NOMO-1 treated with dmso at 0.1 percent for 144 hours (cell line): Measurements from ENCODE around the gene PKN3.

Experiments used
- DNase-seq: peaks from one replicate; lab custom pipeline; 2025; ENCODE audit not compliant: unreplicated experiment; lab: John Stamatoyannopoulos, UW

PKN3 gene

GRCh38 chr9:128715436-128715750, 13.1 kb downstream of the PKN3 start:
- DNase-seq, result no peak

DNA sequence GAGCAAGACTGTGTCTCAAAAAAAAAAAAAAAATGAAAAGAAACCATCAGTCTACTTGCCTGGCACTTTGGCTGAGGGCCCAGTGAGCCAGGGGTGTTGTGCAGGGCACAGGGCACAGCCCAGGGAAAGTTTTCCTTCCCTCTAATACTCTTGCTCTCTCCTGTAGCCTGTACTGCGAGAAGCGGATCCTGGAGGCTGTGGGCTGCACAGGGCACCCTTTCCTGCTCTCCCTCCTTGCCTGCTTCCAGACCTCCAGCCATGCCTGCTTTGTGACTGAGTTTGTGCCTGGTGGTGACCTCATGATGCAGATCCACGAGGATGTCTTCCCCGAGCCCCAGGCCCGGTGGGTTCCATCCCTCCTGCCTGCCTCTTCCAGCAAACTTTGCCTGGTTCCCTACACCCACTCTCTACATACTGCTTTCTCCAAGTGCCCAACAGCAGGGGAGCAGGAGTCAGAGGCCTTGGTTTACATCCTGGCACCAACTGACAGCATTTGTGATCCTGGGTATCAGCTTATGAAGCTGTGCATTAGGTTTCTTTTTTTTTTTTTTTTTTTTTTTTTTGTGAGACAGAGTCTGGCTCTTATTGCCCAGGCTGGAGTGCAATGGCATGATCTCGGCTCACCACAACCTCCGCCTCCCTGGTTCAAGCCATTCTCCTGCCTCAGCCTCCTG, 14.4 kb downstream of the PKN3 start:
- no peak for DNase-seq

DNA sequence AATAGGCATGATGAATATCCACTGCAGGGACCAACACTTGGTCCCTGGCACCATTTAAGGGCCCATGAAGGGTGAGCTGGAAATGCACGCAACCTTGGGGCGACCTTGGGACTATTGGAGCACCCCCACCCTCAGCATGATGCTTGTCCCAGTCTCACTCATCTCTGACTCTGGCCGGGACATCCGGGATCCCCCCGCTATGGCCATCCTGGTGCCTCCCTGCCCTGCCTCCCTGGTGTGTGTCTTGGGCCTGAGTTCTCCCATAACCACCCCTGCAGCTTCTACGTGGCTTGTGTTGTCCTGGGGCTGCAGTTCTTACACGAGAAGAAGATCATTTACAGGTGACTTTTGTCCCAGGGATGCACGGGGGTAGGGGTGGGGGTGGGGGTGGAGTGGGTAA, 15.7 kb downstream of the PKN3 start:
- DNase-seq, result no peak

DNA sequence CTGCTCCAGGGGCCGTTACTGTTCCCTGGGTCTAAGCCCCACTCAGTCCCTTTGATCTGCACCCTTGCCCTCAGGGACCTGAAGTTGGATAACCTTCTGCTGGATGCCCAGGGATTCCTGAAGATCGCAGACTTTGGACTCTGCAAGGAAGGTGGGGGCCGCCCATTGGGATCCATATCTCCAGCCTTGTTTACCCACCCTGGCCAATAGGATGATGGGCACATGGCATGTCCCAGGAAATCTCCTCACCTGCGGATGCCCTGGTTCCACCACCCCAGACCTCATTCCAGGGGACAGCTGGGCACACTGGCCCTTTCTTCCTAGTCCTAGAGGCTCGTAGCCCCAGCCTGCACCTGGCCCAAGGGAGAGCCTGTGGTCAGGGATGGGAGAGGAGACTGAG, 16.2 kb downstream of the PKN3 start:
- no peak for DNase-seq

DNA sequence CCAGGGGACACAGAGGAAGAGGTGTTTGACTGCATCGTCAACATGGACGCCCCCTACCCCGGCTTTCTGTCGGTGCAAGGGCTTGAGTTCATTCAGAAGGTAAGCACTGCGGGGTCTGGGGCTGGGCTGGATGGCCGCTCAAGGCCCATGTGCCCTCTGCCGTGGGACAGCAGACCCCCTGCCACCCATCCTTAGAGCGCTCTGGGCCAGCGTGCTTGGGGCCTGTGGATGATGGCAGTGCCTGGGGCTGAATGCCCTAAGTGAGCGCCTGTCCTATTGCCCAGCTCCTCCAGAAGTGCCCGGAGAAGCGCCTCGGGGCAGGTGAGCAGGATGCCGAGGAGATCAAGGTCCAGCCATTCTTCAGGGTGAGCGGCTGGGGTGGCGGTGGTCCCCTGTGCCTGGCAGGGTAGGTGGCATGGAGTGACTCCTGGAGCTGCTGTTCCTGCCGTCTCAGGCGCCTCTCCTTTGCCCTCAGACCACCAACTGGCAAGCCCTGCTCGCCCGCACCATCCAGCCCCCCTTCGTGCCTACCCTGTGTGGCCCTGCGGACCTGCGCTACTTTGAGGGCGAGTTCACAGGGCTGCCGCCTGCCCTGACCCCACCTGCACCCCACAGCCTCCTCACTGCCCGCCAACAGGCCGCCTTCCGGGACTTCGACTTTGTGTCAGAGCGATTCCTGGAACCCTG, 17.8 kb downstream of the PKN3 start:
- DNase-seq, result no peak

- no peak for DNase-seq
Measured at GRCh38 chr9:128720841-128721486, 18.7 kb downstream of the PKN3 start.

DNA sequence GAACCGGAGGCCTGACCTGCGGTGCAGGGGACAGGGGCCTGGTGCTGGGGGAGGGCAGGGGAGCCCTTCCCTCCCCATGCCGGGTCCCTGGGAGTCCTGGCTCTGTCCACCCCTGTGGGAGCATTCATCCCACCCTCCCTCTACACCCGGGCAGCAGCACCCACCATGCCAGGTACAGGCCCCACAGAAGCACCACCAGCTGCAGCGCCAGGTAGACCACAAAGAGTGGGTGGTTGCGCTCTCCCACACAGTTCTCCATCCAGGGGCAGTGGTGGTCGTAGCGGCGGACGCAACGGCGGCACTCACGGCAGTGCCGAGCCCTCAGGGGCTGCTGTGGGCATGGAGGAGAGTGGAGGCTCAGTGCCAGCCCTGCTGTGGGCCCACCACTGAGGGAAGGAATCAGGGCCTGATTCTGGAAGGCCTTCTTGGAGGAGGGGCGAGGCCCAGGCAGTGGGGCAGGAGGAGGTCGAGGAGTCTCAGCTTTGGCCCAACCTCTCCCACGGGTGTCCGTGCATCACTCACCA, 19.2 kb downstream of the PKN3 start:
- no peak for DNase-seq

DNA sequence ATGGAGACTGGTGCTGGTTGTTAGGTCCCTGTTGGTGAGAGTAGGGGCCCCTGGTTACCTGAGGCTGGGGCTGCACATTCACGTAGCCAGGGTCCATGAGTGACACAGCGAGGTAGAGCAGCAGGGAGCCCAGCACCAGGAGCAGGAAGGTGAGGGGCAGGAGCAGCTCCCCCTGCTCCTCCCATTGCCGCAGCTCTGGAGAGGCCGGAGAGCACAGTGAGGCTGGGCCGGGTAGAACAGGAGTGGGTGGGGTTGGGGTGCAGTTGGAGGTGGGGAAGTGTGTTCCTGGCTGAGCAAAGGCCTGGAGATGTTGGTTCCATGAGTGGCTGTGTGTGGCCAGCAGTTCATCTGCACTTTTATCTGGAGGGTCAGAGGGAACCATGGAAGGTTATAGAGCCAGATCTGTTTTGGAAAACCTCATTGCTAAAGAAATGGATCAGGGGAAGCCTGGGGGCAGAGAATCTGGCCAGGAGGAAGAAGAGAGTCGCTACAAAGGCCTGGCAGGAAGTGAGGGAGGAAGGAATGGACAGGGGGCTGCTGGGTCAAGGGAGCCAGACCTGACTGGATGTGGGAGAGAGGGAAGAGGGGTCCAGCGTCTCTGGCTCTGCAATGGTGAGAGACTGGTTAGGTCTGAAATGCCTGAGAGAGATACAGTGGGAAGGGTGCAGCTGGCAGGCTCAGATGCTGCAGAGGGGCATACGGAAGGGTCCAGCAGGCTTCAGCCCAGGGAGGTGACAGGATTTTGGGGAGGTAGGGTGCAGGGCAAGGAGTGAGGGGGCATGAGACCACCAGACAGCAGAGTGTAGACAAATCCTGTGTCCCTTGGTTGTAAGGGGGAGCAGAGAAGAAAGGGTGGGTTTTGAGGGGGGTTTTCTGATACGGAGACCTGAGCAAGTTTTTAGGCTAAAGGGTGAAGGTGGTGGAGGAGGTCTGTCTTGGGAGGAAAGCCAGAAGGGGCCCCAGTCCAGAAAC, 20.4 kb downstream of the PKN3 start:
- no peak for DNase-seq

- DNase-seq, result no peak
Measured at GRCh38 chr9:128723352-128723865, 21.1 kb downstream of the PKN3 start.

DNA sequence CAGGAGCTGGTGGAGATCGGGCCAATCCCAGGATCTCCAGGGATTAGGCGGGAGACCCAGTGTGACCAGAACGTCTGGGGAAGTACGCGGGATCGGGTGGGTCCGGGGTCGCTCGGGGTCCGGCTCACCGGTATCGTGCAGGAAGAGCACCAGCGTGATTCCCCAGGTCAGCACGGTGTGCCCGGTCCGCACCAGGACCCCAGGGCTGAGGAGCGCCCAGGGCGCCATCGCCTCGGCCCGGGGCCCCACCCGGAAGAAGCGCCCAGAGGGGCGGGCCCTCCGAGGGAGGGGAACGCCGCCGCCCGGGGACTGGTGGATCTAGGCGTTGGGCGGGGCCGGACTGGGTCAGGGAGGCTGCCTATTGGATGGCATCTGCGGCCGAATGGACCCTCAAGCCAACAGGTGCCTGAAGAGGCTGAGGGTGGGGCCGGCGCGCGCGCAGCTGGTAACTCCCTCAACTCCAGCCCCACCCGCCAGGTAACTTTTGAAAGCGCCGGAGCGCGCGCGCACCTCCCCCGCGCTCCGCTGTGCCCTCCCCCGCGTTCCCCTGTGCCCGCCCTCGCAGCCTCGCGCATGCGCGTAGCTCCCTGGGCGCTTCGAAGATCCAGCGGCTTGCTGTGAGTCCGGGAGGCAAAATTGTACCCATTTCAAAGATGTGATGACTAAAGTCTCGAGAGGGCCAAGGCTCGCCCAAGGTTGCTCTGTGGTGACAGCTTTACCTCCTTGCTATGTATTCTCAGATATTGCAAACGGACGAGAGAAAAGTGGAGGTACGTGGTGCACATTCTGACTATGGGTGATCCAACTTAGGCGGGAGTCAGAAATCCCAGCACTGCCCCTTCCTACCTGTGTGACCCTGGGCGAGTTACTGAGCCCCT, 21.8 kb downstream of the PKN3 start, which contains the start of gene ZDHHC12:
TSS of gene ZDHHC12 (minus strand) at position 262 of the 878 bp plus-strand sequence. CDS start at position 228, 34 bp downstream.
- DNase-seq, result peak; percentile 98

DNA sequence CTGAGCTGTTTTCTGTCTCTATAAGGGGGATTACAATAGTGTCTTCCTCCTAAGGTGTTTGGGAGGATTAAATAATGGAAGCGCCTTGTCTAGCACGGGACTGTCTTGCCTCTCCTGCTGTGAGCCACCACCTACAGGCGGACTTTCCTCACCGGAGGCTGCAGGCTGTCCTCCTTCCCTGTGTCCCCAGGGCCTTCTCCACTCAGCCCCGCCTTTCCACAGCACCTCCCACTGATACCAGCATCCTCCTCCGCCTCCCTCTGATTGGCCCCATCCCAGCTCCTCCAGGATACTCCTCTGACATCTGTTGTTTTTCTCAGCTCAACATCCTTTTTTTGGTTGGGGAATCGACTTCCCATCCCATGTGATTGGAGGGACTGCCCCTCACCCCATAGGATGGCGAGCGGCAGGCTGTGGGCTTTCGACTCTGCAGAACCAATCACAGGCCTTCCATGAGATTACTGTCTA, 22.5 kb downstream of the PKN3 start:
- DNase-seq, result no peak

- no peak for DNase-seq
Measured at GRCh38 chr9:128727640-128728248, 25.4 kb downstream of the PKN3 start.

DNA sequence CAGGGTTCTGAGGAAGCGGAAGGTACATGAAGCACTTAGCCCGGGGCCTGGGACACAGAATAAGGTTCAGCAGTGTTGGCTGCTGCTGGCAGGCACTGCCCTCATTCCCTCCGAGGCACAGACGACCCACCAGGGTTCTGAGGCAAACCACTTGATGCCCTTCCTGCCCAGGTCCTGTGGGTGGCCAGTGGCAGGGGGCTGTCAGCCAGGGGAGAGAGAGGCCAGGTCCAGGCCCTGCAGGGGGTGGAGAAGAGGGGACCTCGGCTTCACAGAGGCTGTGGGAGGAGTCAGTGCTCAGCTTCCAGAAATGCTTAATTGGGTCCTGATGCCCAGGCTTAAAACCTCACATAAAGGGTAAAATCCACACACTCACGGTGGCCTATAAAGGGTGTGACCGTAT, 26.0 kb downstream of the PKN3 start:
- no peak for DNase-seq

- no peak for DNase-seq
Measured at GRCh38 chr9:128729302-128729701, 27.0 kb downstream of the PKN3 start.

GRCh38 chr9:128729766-128730517, 27.6 kb downstream of the PKN3 start:
- DNase-seq, result no peak

GRCh38 chr9:128731093-128731492, 28.8 kb downstream of the PKN3 start:
- DNase-seq, result no peak

DNA sequence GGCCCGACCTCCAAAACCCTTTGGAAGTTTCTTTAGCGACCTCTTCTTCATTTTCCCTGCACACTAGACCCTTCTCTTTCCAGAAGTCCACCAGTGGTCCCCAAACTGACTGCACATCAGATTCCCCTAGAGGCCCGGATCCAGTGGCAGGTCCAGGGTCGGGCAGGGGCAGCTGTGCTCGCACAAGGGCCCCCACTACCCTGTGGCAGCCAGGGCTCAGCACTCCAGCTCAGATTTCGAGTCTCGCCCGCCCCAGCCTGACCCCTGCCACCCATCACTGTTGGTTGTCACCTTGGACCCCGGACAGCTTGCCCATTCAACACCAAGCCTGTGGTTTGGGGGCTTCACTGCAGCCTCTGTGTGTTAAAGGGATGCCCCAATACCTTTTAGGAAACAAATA, 29.4 kb downstream of the PKN3 start:
- DNase-seq, result no peak

DNA sequence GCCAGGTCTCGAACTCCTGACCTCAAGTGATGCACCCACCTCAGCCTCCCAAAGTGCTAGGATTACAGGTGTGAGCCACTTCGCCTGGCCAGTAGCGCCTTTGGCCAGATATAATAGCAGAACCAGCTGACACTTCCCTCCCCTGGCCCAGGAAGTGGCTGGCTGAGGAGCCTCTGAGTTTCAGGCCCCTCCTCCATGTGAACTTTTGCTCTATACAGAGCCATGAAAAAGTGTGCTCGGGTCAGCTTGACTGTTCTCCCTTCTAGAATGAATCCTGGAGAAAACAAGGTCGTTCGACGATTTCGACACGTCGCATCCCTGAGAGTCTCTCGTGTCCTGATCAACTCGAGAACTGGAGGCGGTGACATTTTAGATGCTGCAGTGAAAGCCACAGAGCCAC, 30.3 kb downstream of the PKN3 start:
- DNase-seq, result no peak

- peak; percentile 56 for DNase-seq
Measured at GRCh38 chr9:128733256-128733655, 31.0 kb downstream of the PKN3 start.
